HG02973 (cell line): ENCODE data around the gene SEMA6B.
"Not testable (repeated sequence)": the region's sequence is repeated elsewhere in the genome, so short reads cannot be mapped to it uniquely, and the experiment has no call there.

Experiments
- ATAC-seq: cut with Tn5 transposase; IDR thresholded peaks from one replicate; pipeline ENCODE4 v1.9.1; 2021; ENCODE audit warnings: moderate library complexity; ENCODE audit not compliant: unreplicated experiment

Gene SEMA6B

GRCh38 chr19:4548238-4548584, 11.3 kb downstream of the SEMA6B start:
- no peak for ATAC-seq

- no peak for ATAC-seq
Observed at GRCh38 chr19:4547303-4548237, 11.9 kb downstream of the SEMA6B start.

GRCh38 chr19:4543842-4544647, 15.4 kb downstream of the SEMA6B start:
- ATAC-seq, result no peak

- ATAC-seq, result no peak
Observed at GRCh38 chr19:4542896-4543841, 16.3 kb downstream of the SEMA6B start.

GRCh38 chr19:4541806-4542145, 17.7 kb downstream of the SEMA6B start:
- not testable (repeated sequence) for ATAC-seq

- ATAC-seq, result no peak
Observed at GRCh38 chr19:4541114-4541805, 18.2 kb downstream of the SEMA6B start.

GRCh38 chr19:4539693-4540581, 19.5 kb downstream of the SEMA6B start, which contains the start of gene LRG1:
Gene LRG1 (minus strand): TSS chr19:4540036. CDS start chr19:4540013, 23 bp downstream.
- no peak for ATAC-seq

- ATAC-seq, result no peak
Observed at GRCh38 chr19:4539169-4539692, 20.3 kb downstream of the SEMA6B start.

GRCh38 chr19:4538601-4538954, 20.9 kb downstream of the SEMA6B start:
- no peak for ATAC-seq

- ATAC-seq, result no peak
Observed at GRCh38 chr19:4537953-4538600, 21.4 kb downstream of the SEMA6B start.

GRCh38 chr19:4536798-4537197, 22.7 kb downstream of the SEMA6B start:
- ATAC-seq, result no peak

- ATAC-seq, result no peak
Observed at GRCh38 chr19:4534836-4535658, 24.4 kb downstream of the SEMA6B start, which contains the start of gene PLIN5. Gene PLIN5 (minus strand): TSS chr19:4535224. CDS start chr19:4534074, 1,150 bp downstream.

GRCh38 chr19:4533835-4534424, 25.6 kb downstream of the SEMA6B start:
- no peak for ATAC-seq

- ATAC-seq, result no peak
Observed at GRCh38 chr19:4533334-4533733, 26.1 kb downstream of the SEMA6B start.

- ATAC-seq, result no peak
Observed at GRCh38 chr19:4531562-4532165, 27.8 kb downstream of the SEMA6B start.

- no peak for ATAC-seq
Observed at GRCh38 chr19:4529924-4530522, 29.5 kb downstream of the SEMA6B start.
